BLaER1 treated with 17β-estradiol and CSF1 and Interleukin-3, amounts not matched to agents 10 nM and 100 nM (cell line): ENCODE data around the gene SIGLEC15.
A peak's percentile ranks its signal among the peaks of the same experiment; 100 is the strongest.

ENCODE experiments used
- H3K27ac ChIP-seq, 11 experiments: shearing (Covaris generic); formaldehyde crosslinking; 2 replicates each; pipeline ENCODE4 v1.8.1; 2022
- H3K27me3 ChIP-seq, 11 experiments: shearing (Covaris generic); formaldehyde crosslinking; 2 replicates each; pipeline ENCODE4 v1.8.1; 2022
- H3K36me3 ChIP-seq, 11 experiments: shearing (Covaris generic); formaldehyde crosslinking; 2 replicates each; pipeline ENCODE4 v1.8.1; 2022
- H3K4me1 ChIP-seq, 10 experiments: shearing (Covaris generic); formaldehyde crosslinking; 2 replicates each; pipeline ENCODE4 v1.8.1; 2022
- H3K4me2 ChIP-seq, 11 experiments: shearing (Covaris generic); formaldehyde crosslinking; 2 replicates each; pipeline ENCODE4 v1.8.1; 2022
- H3K4me3 ChIP-seq, 10 experiments: shearing (Covaris generic); formaldehyde crosslinking; 2 replicates each; pipeline ENCODE4 v1.8.1; 2022
- H3K9ac ChIP-seq, 11 experiments: shearing (Covaris generic); formaldehyde crosslinking; 2 replicates each; pipeline ENCODE4 v1.8.1; 2022
- H3K9me3 ChIP-seq, 11 experiments: shearing (Covaris generic); formaldehyde crosslinking; replicated peaks in 1 of 11; 2 replicates each; pipeline ENCODE4 v1.8.1; 2022
- H4K20me1 ChIP-seq, 11 experiments: shearing (Covaris generic); formaldehyde crosslinking; 2 replicates each; pipeline ENCODE4 v1.8.1; 2022
- Cebpa-rat ChIP-seq, 11 experiments: shearing (Covaris generic); IDR thresholded peaks; 2 replicates each; pipeline ENCODE4 v1.8.1; 2022

SIGLEC15 gene

GRCh38 chr18:45825258-45826044, at the start of gene SIGLEC15:
TSS of gene SIGLEC15 (plus strand) at chr18:45825675. CDS start at chr18:45825729, 54 bp downstream.
- TF ChIP-seq Cebpa-rat (IDR thresholded peaks at IDR 0.05): no peak
- H3K27me3 ChIP-seq: no peaks in the 10 kb centered on the region
- H3K4me1 ChIP-seq: peaks cover 52 to 67% (median 63%) of the 10 kb centered on the region in 10 experiments
- peak within 1 kb of the TSS; percentile 80 to 97 (median 91) for H3K4me2 ChIP-seq
- H3K9ac ChIP-seq: peak within 1 kb of the TSS in 6 of 11 experiments; percentile 9 to 54 (median 40); a peak in 7 of 22 replicates
- peaks cover 7 to 31% (median 18%) of the 10 kb centered on the region in 11 experiments; a peak in 19 of 22 replicates for H3K9me3 ChIP-seq
- H3K36me3 ChIP-seq: no peaks in the 10 kb centered on the region
- peak within 1 kb of the TSS in 8 of 11 experiments; percentile 54 to 84 (median 80); a peak in 18 of 22 replicates for H3K27ac ChIP-seq
- peak within 1 kb of the TSS in 4 of 10 experiments; percentile 12 to 27 (median 21); a peak in 1 of 20 replicates for H3K4me3 ChIP-seq
- H4K20me1 ChIP-seq: peaks cover 0 to 6% (median 0%) of the 10 kb centered on the region in 11 experiments; a peak in 2 of 22 replicates

- peak overlapping the region; percentile 14 to 67 (median 62); a peak in 18 of 22 replicates for H3K27ac ChIP-seq
- no peaks in the 10 kb centered on the region for H3K36me3 ChIP-seq
- peaks cover 0 to 21% (median 7%) of the 10 kb centered on the region in 11 experiments; a peak in 13 of 22 replicates for H3K9me3 ChIP-seq
- peak overlapping the region; percentile 44 to 65 (median 52) for H3K4me3 ChIP-seq
- H3K4me1 ChIP-seq: peaks cover 14 to 54% (median 42%) of the 10 kb centered on the region in 10 experiments
- H3K9ac ChIP-seq: peak overlapping the region; percentile 34 to 76 (median 62); a peak in 19 of 22 replicates
- TF ChIP-seq Cebpa-rat (IDR thresholded peaks at IDR 0.05): no peak
- H3K4me2 ChIP-seq: peak overlapping the region; percentile 67 to 91 (median 82)
- H3K27me3 ChIP-seq: peaks cover 10 to 23% (median 19%) of the 10 kb centered on the region in 11 experiments; a peak in 20 of 22 replicates
- H4K20me1 ChIP-seq: no peaks in the 10 kb centered on the region
These were observed 49.7 kb upstream of the SIGLEC15 start for GRCh38 chr18:45775743-45776142.

GRCh38 chr18:45777393-45777792, 48.1 kb upstream of the SIGLEC15 start:
- TF ChIP-seq Cebpa-rat (IDR thresholded peaks at IDR 0.05): no peak
- Histone ChIP-seq H3K4me1 (peaks cover 14 to 42% (median 34%) of the 10 kb centered on the region in 10 experiments), H3K9ac (no peak overlapping the region), H4K20me1 (no peaks in the 10 kb centered on the region), H3K27me3 (peaks cover 10 to 23% (median 19%) of the 10 kb centered on the region in 11 experiments; a peak in 20 of 22 replicates), H3K36me3 (no peaks in the 10 kb centered on the region), H3K9me3 (peaks cover 0 to 12% (median 6%) of the 10 kb centered on the region in 11 experiments; a peak in 12 of 22 replicates), H3K27ac (no peak overlapping the region), H3K4me2 (no peak overlapping the region), H3K4me3 (no peak overlapping the region)

- peaks cover 0 to 22% (median 12%) of the 10 kb centered on the region in 10 experiments; a peak in 14 of 20 replicates for H3K4me1 ChIP-seq
- no peak for TF ChIP-seq Cebpa-rat (IDR thresholded peaks at IDR 0.05)
- no peak overlapping the region for H3K9ac ChIP-seq
- H3K9me3 ChIP-seq: peaks cover 0 to 6% (median under 1%) of the 10 kb centered on the region in 11 experiments; a peak in 9 of 22 replicates
- H3K27me3 ChIP-seq: peaks cover 10 to 14% (median 11%) of the 10 kb centered on the region in 11 experiments; a peak in 20 of 22 replicates
- no peaks in the 10 kb centered on the region for H4K20me1 ChIP-seq
- H3K36me3 ChIP-seq: no peaks in the 10 kb centered on the region
- no peak overlapping the region; a peak in 1 of 22 replicates for H3K4me2 ChIP-seq
- H3K4me3 ChIP-seq: no peak overlapping the region
- no peak overlapping the region for H3K27ac ChIP-seq
These were observed 44.9 kb upstream of the SIGLEC15 start for GRCh38 chr18:45780568-45780967.

GRCh38 chr18:45782662-45783061, 42.8 kb upstream of the SIGLEC15 start:
- H3K27ac ChIP-seq: no peak overlapping the region
- no peak overlapping the region for H3K4me3 ChIP-seq
- no peak overlapping the region for H3K9ac ChIP-seq
- no peaks in the 10 kb centered on the region for H4K20me1 ChIP-seq
- no peaks in the 10 kb centered on the region for H3K36me3 ChIP-seq
- no peaks in the 10 kb centered on the region for H3K27me3 ChIP-seq
- H3K4me1 ChIP-seq: peaks cover 0 to 17% (median 11%) of the 10 kb centered on the region in 10 experiments; a peak in 11 of 20 replicates
- no peak for TF ChIP-seq Cebpa-rat (IDR thresholded peaks at IDR 0.05)
- H3K9me3 ChIP-seq: peaks cover 0 to 16% (median 6%) of the 10 kb centered on the region in 11 experiments; a peak in 8 of 22 replicates
- H3K4me2 ChIP-seq: no peak overlapping the region

- H3K36me3 ChIP-seq: no peaks in the 10 kb centered on the region
- peak overlapping the region in 5 of 11 experiments; percentile 2 to 27 (median 15); a peak in 6 of 22 replicates for H3K4me2 ChIP-seq
- H3K9me3 ChIP-seq: peaks cover 0 to 18% (median 6%) of the 10 kb centered on the region in 11 experiments; a peak in 8 of 22 replicates
- H3K9ac ChIP-seq: no peak overlapping the region
- H3K27ac ChIP-seq: no peak overlapping the region
- TF ChIP-seq Cebpa-rat (IDR thresholded peaks at IDR 0.05): no peak
- H3K4me1 ChIP-seq: peaks cover 0 to 17% (median 11%) of the 10 kb centered on the region in 10 experiments; a peak in 11 of 20 replicates
- H4K20me1 ChIP-seq: no peaks in the 10 kb centered on the region
- no peak overlapping the region for H3K4me3 ChIP-seq
- no peaks in the 10 kb centered on the region for H3K27me3 ChIP-seq
These were observed 42.1 kb upstream of the SIGLEC15 start for GRCh38 chr18:45783097-45784075.

- H3K4me3 ChIP-seq: no peak overlapping the region
- H3K27ac ChIP-seq: no peak overlapping the region
- H4K20me1 ChIP-seq: no peaks in the 10 kb centered on the region
- no peak for TF ChIP-seq Cebpa-rat (IDR thresholded peaks at IDR 0.05)
- H3K9ac ChIP-seq: no peak overlapping the region
- H3K9me3 ChIP-seq: peaks cover 0 to 18% (median 6%) of the 10 kb centered on the region in 11 experiments; a peak in 7 of 22 replicates
- H3K4me2 ChIP-seq: peak overlapping the region in 5 of 11 experiments; percentile 9 to 35 (median 25); a peak in 5 of 22 replicates
- H3K27me3 ChIP-seq: no peaks in the 10 kb centered on the region
- H3K36me3 ChIP-seq: no peaks in the 10 kb centered on the region
- H3K4me1 ChIP-seq: peaks cover 0 to 17% (median 11%) of the 10 kb centered on the region in 10 experiments; a peak in 11 of 20 replicates
These were observed 40.3 kb upstream of the SIGLEC15 start for GRCh38 chr18:45785134-45785533.

- no peaks in the 10 kb centered on the region for H4K20me1 ChIP-seq
- no peak for TF ChIP-seq Cebpa-rat (IDR thresholded peaks at IDR 0.05)
- H3K36me3 ChIP-seq: no peaks in the 10 kb centered on the region
- H3K4me1 ChIP-seq: peaks cover 0 to 15% (median 11%) of the 10 kb centered on the region in 10 experiments; a peak in 11 of 20 replicates
- no peak overlapping the region for H3K9ac ChIP-seq
- H3K4me3 ChIP-seq: no peak overlapping the region
- H3K4me2 ChIP-seq: no peak overlapping the region
- no peaks in the 10 kb centered on the region for H3K27me3 ChIP-seq
- peaks cover 0 to 18% (median 6%) of the 10 kb centered on the region in 11 experiments; a peak in 7 of 22 replicates for H3K9me3 ChIP-seq
- no peak overlapping the region for H3K27ac ChIP-seq
These were observed 38.5 kb upstream of the SIGLEC15 start for GRCh38 chr18:45786941-45787340.
